HepG2 (cell line): ENCODE measurements around the gene HPD. TPM values are rescaled to one million over a fixed set of nuclear protein-coding genes. Genes with fewer than 3 reads are reported as not detected.

Source experiments
- FOXM1 ChIP-seq: sonication (generic); formaldehyde crosslinking; IDR thresholded peaks from 2 replicates; pipeline ENCODE4 v1.5.0; 2020; ENCODE audit warnings: missing genetic modification reagents
- HCFC1 ChIP-seq: fragments of 150-350 bp; IDR thresholded peaks from 2 replicates; pipeline ENCODE4 v1.6.1; 2014; ENCODE audit warnings: low read depth, low read length
- KDM5B ChIP-seq: sonication (generic); formaldehyde crosslinking; IDR thresholded peaks from 2 replicates; pipeline ENCODE4 v1.4.0; 2020; ENCODE audit warnings: missing genetic modification reagents, mild to moderate bottlenecking, borderline replicate concordance
- KLF12 ChIP-seq: sonication (generic); formaldehyde crosslinking; IDR thresholded peaks from 2 replicates; pipeline ENCODE4 v1.4.0; 2020; ENCODE audit warnings: missing genetic modification reagents, borderline replicate concordance
- MXD3 ChIP-seq: IDR thresholded peaks from 2 replicates; pipeline ENCODE4 v1.6.1; 2016; ENCODE audit warnings: mild to moderate bottlenecking, missing biosample characterization, missing genetic modification reagents
- NBN ChIP-seq: fragments of 450-650 bp; conservative IDR thresholded peaks from 2 replicates; pipeline ENCODE4 v1.6.1; 2017
- NR1H2 ChIP-seq: sonication (generic); formaldehyde crosslinking; IDR thresholded peaks from 2 replicates; pipeline ENCODE4 v1.8.1; 2022; ENCODE audit warnings: low read depth, missing genetic modification reagents, borderline replicate concordance
- NRL ChIP-seq: sonication (generic); formaldehyde crosslinking; IDR thresholded peaks from 2 replicates; pipeline ENCODE4 v1.5.0; 2020; ENCODE audit warnings: missing genetic modification reagents, mild to moderate bottlenecking, moderate library complexity, borderline replicate concordance
- PITX1 ChIP-seq: sonication (generic); formaldehyde crosslinking; IDR thresholded peaks from 2 replicates; pipeline ENCODE4 v1.5.1; 2020; ENCODE audit warnings: mild to moderate bottlenecking, missing genetic modification reagents
- PLRG1 ChIP-seq: fragments of 450-650 bp; conservative IDR thresholded peaks from 2 replicates; pipeline ENCODE4 v1.6.1; 2016
- RAD21 ChIP-seq: fragments of 450-650 bp; formaldehyde crosslinking; IDR thresholded peaks from 2 replicates; pipeline ENCODE4 v1.5.0; 2020; ENCODE audit warnings: mild to moderate bottlenecking
- SP140L ChIP-seq: sonication (generic); formaldehyde crosslinking; IDR thresholded peaks from 2 replicates; pipeline ENCODE4 v1.4.0; 2020; ENCODE audit warnings: missing genetic modification reagents, borderline replicate concordance
- TAF1 ChIP-seq: sonication (generic); formaldehyde crosslinking; IDR thresholded peaks from 2 replicates; pipeline ENCODE4 v1.4.0; 2020; ENCODE audit warnings: missing genetic modification reagents
- TCF7L2 ChIP-seq: IDR thresholded peaks from 2 replicates; pipeline ENCODE4 v1.6.1; 2011; ENCODE audit warnings: mild to moderate bottlenecking, low read depth, low read length, moderate library complexity
- TFDP2 ChIP-seq: sonication (generic); formaldehyde crosslinking; IDR thresholded peaks from 2 replicates; pipeline ENCODE4 v1.4.0; 2020; ENCODE audit warnings: missing genetic modification reagents
- U2AF2 ChIP-seq: fragments of 200-400 bp; formaldehyde crosslinking; IDR thresholded peaks from 2 replicates; pipeline ENCODE4 v1.6.1; 2017; ENCODE audit warnings: low read depth, mild to moderate bottlenecking, low read length
- ZBTB3 ChIP-seq: sonication (generic); formaldehyde crosslinking; IDR thresholded peaks from 2 replicates; pipeline ENCODE4 v1.4.0; 2020; ENCODE audit warnings: low read depth, mild to moderate bottlenecking, moderate library complexity, missing genetic modification reagents, borderline replicate concordance
- ZNF10 ChIP-seq: sonication (generic); formaldehyde crosslinking; IDR thresholded peaks from 2 replicates; pipeline ENCODE4 v1.4.0; 2020; ENCODE audit warnings: mild to moderate bottlenecking, low read depth, missing genetic modification reagents, borderline replicate concordance
- ZNF296 ChIP-seq: sonication (generic); formaldehyde crosslinking; conservative IDR thresholded peaks from 2 replicates; pipeline ENCODE4 v1.5.0; 2020; ENCODE audit warnings: mild to moderate bottlenecking, missing genetic modification reagents
- polyA plus RNA-seq, 8 experiments: library from polyadenylated mRNA; depleted of rRNA in 3 of 8; stranded (reverse) in 7 of 8; unstranded in 1 of 8; fragments of >200 nt; fragmentation: Illumina TruSeq in 4 of 8; extraction: Trizol in 4 of 8; gene quantifications; 2 replicates each; pipeline versions ENCODE4 v1.2.1 to v1.2.3, GENCODE V29; 2011 to 2016; ENCODE audit warnings: low read depth in 4 of 8, missing spikeins in 1 of 8, mixed read lengths in 1 of 8; ENCODE audit not compliant: insufficient read depth in 1 of 8
- total RNA-seq, 5 experiments: library from RNA; depleted of rRNA; stranded (reverse); fragments of >200 nt; fragmentation: Illumina TruSeq; extraction: Trizol; gene quantifications; 2 replicates each; pipeline ENCODE4 v1.2.3, GENCODE V29; 2016; ENCODE audit warnings: low read depth in 1 of 5
- TF ChIP-seq, protein P1 (sequence below): sonication (generic); formaldehyde crosslinking; IDR thresholded peaks from 2 replicates; pipeline ENCODE4 v1.4.0; 2020; ENCODE audit warnings: mild to moderate bottlenecking, missing genetic modification reagents

Gene HPD
- total and polyA plus RNA-seq, 2 of the 13 experiments (the other 11 are each of a cell fraction or from before 2014, with no cell fraction given), result 120 to 195 TPM

DNA sequence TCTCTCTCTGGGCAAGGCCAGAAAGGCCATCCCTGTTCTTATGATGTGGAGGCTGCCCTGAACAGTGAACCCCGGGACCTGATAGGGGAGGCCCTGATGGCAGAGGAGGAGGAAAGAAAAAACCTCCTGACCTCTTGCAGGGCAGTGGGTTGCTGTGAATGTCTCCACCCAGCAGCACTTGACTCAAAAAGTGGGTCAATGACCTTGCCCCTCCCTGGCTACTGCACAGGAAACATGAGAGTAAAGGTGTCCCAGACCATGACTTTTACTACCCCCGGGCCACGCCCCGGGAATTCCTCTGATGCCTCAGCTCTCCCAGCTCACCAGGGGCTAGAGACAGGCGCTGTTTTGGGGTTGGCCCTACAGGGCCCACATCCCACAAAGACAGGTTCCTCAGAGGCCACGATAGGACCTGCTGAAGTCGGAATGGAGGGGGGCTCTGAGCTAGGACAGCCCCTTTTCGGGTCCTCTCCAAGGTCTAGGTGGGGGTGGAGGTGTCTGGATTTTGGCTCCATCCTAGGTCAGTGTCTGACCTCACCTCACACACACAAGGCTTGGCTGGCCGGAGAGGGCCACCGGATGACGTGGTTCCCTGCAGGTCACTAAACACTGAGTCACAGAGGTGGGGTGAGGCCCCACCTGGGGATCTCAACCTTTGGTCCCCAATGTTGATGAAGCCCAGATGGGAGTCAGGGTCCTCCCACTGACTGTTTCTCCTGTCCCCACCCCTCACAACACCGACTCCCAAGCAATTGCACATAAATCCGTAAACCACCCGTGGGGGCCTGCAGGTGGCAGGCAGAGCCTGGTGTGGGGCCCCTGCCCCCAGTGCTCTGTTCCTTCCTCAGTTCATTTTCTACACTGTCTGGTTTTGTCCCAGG, 66.7 kb downstream of the HPD start (continued):
- no peak for TF ChIP-seq TFDP2
- peak; percentile 70; the same call in 1 of the 2 replicates for TF ChIP-seq KLF12 (CRISPR knock-in tag)
- no peak for TF ChIP-seq HCFC1
- no peak for TF ChIP-seq U2AF2
- TF ChIP-seq ZNF10 (CRISPR knock-in tag), result no peak
- no peak for TF ChIP-seq PITX1 (CRISPR knock-in tag)
- TF ChIP-seq ZBTB3 (CRISPR knock-in tag), result no peak
- TF ChIP-seq ZNF296 (CRISPR knock-in tag), result no peak
- no peak for TF ChIP-seq MXD3 (CRISPR knock-in tag)
- no peak for TF ChIP-seq TAF1 (CRISPR knock-in tag)
- TF ChIP-seq KDM5B, result no peak
- TF ChIP-seq, protein P1, sequence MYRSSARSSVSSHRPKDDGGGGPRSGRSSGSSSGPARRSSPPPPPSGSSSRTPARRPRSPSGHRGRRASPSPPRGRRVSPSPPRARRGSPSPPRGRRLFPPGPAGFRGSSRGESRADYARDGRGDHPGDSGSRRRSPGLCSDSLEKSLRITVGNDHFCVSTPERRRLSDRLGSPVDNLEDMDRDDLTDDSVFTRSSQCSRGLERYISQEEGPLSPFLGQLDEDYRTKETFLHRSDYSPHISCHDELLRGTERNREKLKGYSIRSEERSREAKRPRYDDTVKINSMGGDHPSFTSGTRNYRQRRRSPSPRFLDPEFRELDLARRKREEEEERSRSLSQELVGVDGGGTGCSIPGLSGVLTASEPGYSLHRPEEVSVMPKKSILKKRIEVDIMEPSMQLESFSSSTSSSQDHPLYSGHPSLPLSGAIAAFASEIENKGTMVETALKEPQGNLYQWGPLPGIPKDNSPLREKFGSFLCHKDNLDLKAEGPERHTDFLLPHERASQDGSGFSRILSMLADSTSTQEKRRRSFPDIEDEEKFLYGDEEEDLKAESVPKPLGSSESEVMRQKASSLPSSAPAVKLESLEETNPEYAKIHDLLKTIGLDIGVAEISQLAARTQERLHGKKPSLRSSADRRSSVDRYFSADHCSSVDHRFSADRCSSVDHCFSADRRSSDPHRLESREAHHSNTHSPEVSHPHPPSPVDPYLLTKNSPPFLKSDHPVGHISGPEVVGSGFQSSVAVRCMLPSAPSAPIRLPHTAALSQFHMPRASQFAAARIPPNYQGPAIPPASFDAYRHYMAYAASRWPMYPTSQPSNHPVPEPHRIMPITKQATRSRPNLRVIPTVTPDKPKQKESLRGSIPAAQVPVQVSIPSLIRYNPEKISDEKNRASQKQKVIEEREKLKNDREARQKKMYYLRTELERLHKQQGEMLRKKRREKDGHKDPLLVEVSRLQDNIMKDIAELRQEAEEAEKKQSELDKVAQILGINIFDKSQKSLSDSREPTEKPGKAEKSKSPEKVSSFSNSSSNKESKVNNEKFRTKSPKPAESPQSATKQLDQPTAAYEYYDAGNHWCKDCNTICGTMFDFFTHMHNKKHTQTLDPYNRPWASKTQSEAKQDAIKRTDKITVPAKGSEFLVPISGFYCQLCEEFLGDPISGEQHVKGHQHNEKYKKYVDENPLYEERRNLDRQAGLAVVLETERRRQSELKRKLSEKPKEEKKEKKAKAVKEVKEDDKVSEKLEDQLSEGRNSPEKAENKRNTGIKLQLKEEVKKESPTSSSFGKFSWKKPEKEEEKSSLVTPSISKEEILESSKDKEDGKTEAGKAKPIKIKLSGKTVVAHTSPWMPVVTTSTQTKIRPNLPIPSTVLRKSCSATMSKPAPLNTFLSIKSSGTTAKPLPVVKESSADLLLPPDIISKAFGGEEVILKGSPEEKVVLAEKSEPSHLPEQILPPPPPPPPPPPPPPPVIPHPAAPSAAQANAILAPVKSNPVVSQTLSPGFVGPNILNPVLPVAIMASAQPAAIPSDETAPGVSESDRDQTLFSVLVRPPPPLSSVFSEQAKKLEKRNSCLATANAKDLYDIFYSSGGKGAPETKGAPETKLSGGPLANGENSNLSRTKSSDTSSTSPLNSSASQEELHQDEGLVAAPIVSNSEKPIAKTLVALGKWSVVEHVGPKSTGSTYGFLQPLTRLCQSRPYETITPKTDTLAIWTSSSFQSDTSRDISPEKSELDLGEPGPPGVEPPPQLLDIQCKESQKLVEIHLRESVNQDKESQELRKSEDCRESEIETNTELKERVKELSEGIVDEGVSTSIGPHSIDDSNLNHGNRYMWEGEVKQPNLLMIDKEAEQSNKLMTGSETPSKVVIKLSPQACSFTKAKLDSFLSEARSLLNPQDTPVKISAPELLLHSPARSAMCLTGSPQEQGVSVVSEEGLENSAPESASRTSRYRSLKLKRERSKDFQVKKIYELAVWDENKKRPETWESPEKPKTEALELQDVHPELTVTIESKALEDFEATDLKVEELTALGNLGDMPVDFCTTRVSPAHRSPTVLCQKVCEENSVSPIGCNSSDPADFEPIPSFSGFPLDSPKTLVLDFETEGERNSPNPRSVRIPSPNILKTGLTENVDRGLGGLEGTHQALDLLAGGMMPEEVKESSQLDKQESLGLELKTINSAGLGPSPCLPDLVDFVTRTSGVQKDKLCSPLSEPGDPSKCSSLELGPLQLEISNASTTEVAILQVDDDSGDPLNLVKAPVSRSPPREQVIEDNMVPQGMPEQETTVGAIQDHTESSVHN (CRISPR knock-in tag), result no peak
- no peak for TF ChIP-seq NBN
- no peak for TF ChIP-seq RAD21 (CRISPR knock-in tag)
- TF ChIP-seq FOXM1, result no peak
- TF ChIP-seq PLRG1, result no peak
- no peak for TF ChIP-seq TCF7L2
- 0 out of 2 replicates have a peak, but pooled peaks have one; percentile 13 for TF ChIP-seq NRL (CRISPR knock-in tag)
- TF ChIP-seq SP140L (CRISPR knock-in tag), result no peak
- TF ChIP-seq NR1H2 (CRISPR knock-in tag), result no peak
